K562 treated with DMSO at 1 percent for 4 hours (cell line): ENCODE results near the gene PRR11. TPM values are rescaled to one million over a fixed set of nuclear protein-coding genes. Genes with fewer than 3 reads are reported as not detected.

Source experiments
- total RNA-seq: library from RNA; unstranded; fragments of 300-600 nt; gene quantifications from 2 replicates; pipeline ENCODE4 v1.2.3, GENCODE V29; 2022; ENCODE audit not compliant: insufficient read depth

Gene PRR11
- total RNA-seq = 35.7 and 38.7 TPM in 2 replicates

DNA sequence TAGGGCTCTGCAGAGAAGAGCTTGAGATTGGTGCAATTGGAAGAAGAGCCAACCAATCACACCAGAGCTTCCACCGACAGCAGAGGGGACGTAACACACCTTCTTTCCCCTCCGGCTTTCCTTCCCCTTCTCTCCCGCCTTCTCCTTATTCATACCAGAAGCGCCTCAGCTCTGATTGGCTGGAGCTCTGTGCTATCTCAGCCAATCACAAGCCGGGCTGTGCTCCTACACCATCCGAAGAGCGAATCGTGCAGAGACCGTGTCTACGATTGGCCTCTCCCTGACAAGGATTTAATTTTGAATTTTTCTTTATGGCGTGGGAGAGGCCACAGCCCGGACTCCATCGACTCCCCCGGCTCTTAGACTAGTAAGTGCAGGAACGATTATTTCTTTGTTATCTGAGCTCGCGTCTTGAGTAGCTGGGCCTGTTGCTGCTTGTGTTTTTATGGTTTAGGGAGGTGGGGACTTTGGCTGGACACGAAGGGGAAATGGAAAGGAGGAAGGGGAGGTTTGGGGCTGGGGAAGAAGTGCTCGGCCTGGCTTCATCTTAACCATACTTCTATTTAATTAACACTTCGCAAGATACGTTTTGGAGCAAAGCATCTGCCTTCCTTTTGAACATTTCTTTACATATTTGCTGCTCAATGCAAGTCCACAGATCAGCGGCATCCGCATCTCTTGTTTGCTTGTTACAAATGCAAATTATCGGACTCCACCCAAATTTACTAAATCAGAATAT, at the start of gene PRR11:
Gene PRR11 (plus strand): TSS at position 308 of the 739 bp plus-strand sequence. CDS start 14,007 bp downstream, outside the sequence.

DNA sequence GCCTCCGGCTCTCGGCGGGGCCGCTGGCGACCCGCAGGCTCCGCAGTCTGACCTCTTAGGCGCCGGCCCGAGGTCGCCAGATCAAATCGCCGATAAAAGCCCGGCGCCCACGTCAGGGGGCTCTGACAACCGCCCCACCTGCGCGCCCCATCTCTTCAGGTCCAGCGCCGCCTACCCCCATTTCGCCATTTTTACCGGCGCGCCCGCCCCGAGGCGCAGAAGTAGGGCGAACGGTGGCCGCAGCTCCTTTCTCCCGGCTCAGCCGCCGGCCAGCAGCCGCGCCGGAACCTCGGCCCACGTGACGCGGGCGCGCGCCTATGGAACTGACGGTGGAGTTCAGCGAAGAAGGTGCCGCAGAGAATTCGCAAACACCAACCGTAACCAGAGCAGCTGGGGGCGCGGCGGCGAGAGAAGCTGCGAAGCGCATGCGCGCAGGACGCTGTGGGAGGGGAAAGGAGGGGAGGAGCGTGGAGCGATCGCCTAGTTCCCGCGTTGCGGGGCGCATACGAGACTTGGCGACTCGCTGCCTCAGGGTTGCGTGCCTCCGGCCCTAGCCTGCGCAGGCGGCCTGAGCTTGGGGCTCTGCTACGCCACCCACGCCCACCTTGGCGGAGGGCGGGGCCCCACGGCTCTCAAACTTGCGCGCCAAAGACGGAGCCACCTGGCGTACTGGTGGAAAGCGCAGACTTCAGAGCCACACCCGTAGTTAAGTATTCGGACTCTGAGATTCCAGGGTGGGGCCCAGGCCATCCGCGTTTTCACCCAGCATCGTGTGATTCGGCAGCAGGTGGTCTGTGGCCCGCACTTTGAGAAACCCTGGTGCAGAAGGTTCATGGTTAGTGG, 48.9 kb upstream of the PRR11 start, which contains the start of gene TRIM37:
Gene TRIM37 (minus strand): TSS at position 418 of the 843 bp plus-strand sequence. CDS start 419 bp downstream, outside the sequence.

DNA sequence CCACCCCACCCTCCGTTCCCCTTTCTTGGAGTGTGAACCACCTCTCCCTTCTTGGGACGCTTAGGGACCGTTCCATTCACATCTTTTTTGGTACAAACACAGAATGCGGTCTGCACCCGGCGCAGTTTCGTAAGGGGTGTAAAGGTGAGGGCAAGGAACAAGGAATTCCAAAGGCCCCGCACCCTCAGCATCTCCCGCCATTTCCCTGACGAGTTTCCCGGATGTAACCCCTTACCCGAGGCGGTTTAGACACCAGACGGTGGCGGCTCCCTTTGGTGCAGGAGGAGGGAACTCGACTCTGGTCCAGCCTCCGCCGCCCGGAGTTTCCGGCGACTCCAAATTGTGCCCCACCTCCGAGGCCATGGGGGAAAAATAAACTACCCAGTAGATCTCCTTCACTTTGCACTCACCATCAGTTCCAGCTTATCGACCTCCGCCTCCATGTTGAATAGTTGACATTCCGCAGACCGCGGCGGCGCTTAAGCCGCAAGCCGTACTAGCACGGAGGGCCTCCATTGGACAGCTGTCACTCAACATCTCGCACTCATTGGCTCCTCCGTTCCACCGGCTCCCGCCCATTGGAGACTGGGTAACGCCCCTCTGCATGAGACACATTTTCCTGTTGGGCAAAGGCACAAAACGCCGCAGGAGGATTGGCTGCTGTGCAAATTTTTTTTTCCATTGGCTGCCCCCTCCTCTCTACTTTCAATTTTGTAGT, 666 bp upstream of the PRR11 start, which contains the start of gene SKA2:
Gene SKA2 (minus strand): TSS at position 466 of the 718 bp plus-strand sequence. CDS start 23 bp downstream, at position 443.

DNA sequence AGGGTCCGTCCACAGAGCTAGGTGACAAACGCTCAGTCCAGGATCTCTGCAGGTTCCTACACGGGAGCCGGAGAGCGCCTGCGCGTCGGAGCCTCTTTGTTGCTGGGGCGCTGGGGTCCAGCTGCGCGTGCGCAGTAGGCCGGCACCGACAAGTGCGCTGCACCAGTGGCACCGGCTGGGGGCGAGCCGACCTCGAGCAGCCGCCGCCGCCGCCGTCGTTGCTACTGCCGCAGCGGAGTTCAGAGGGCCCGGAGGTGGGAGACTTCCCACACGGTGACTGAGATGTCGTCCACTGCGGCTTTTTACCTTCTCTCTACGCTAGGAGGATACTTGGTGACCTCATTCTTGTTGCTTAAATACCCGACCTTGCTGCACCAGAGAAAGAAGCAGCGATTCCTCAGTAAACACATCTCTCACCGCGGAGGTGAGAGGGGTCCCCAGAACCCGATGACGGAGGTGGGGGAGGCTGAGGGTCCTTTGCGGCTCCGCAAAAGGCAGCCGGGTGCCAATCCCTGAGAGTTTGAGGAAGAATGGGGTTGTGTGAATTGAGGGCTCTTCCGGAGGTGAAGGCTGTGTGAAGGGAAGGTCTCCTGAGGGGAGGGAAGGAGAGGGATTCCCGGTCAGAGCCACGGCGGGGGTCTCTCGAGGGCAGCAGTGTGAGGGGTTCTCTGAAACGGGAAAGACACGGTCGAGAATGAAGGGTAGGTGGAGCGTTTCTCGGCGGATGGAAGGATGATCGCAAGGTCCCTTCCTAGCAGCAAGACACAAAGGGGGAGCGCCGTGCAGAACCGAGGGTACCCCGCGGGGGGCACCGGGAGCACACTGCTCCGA, 65.0 kb downstream of the PRR11 start, which contains the start of gene GDPD1:
Gene GDPD1 (plus strand): TSS at position 184 of the 831 bp plus-strand sequence. CDS start 99 bp downstream, at position 283.

Other genes starting within 250 kb of the PRR11 start
- 14.9 and 21.2 TPM in 2 replicates for gene TRIM37, start 48.9 kb upstream of the PRR11 start, total RNA-seq
- gene SKA2, start 560 bp upstream of the PRR11 start, total RNA-seq = 39.4 and 46.1 TPM in 2 replicates
- 18.0 and 22.0 TPM in 2 replicates for gene SMG8, start 54.3 kb downstream of the PRR11 start, total RNA-seq
- gene GDPD1, start 64.8 kb downstream of the PRR11 start, total RNA-seq = 3.7 and 4.8 TPM in 2 replicates
- gene YPEL2, start 175.9 kb downstream of the PRR11 start, total RNA-seq = 0.18 and 0.29 TPM in 2 replicates